ENCODE data around the gene PRDX5.

PRDX5 gene

DNA sequence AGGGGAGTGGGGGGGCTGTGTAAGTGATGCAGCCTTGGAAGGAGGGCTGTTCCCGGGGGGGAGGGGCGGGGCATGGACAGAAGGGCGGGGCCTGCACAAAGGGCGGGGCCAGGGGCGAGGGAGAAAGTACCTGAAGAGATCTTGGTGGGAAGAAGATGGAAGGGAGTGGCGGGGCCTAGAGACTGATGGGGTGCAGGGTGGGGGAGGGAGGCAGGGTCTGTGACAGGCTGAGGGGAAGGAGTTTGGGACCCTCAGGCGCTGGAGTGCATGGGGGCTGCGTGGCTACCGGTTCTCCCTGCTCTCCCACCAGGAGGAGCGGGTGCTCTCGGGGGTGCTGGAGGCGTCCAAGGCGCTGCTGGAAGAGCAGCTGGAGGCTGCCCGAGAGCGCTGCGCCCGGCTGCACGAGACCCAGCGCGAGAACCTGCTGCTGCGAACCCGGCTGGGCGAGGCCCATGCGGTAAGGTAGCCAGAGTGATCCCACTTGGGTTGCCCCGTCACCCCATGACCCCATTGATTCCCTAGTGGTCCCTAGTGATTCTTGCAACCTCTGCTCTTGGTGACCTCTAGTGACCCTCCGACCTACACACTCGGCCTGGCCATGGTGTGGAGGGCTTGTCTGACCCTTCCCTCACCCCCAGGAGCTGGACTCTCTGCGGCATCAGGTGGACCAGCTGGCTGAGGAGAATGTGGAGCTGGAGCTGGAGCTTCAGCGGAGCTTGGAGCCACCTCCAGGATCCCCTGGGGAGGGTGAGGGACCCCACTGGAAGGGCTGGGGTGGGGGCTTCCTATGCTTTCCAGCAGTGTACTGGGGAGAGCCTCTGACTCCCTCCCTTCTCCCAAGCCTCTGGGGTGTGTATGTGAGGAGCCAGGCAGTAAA, 25.2 kb downstream of the PRDX5 start:
- DNase-seq (ENCODE audit: low read depth) = no peak
- peak overlapping the region; percentile 12 for H3K4me3 ChIP-seq (ENCODE audit: control insufficient read depth, low read depth, low read length)
- TF ChIP-seq, protein P1, sequence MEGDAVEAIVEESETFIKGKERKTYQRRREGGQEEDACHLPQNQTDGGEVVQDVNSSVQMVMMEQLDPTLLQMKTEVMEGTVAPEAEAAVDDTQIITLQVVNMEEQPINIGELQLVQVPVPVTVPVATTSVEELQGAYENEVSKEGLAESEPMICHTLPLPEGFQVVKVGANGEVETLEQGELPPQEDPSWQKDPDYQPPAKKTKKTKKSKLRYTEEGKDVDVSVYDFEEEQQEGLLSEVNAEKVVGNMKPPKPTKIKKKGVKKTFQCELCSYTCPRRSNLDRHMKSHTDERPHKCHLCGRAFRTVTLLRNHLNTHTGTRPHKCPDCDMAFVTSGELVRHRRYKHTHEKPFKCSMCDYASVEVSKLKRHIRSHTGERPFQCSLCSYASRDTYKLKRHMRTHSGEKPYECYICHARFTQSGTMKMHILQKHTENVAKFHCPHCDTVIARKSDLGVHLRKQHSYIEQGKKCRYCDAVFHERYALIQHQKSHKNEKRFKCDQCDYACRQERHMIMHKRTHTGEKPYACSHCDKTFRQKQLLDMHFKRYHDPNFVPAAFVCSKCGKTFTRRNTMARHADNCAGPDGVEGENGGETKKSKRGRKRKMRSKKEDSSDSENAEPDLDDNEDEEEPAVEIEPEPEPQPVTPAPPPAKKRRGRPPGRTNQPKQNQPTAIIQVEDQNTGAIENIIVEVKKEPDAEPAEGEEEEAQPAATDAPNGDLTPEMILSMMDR (conservative IDR thresholded peaks at IDR 0.05; ENCODE audit: control insufficient read depth, insufficient read depth, low read depth, low read length) = no peak

DNA sequence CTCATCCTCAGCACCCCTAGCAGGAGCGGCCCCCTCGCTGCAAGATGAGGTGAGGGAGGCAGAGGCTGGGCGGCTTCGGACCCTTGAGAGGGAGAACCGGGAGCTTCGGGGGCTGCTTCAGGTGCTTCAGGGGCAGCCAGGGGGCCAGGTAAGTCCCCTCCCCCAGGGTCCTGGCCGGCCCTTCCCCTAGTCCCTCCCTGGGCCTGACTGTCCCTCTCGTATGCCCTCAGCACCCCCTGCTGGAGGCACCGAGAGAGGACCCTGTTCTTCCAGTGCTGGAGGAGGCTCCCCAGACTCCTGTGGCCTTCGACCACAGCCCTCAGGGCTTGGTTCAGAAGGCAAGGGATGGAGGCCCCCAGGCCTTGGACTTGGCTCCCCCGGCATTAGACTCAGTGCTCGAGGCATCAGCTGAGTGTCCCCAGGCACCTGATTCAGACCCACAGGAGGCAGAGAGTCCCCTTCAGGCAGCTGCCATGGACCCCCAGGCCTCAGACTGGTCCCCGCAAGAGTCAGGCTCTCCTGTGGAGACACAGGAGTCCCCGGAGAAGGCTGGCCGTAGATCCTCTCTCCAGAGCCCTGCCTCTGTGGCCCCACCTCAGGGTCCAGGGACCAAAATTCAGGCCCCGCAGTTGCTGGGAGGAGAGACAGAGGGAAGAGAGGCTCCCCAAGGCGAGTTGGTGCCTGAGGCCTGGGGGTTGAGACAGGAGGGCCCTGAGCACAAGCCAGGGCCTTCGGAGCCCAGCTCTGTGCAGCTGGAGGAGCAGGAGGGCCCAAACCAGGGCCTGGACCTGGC, 26.0 kb downstream of the PRDX5 start:
- no peak overlapping the region for H3K4me3 ChIP-seq (ENCODE audit: control insufficient read depth, low read depth, low read length)
- no peak for DNase-seq (ENCODE audit: low read depth)
- TF ChIP-seq, protein P1 (conservative IDR thresholded peaks at IDR 0.05; ENCODE audit: control insufficient read depth, insufficient read depth, low read depth, low read length) = peak; percentile 31

DNA sequence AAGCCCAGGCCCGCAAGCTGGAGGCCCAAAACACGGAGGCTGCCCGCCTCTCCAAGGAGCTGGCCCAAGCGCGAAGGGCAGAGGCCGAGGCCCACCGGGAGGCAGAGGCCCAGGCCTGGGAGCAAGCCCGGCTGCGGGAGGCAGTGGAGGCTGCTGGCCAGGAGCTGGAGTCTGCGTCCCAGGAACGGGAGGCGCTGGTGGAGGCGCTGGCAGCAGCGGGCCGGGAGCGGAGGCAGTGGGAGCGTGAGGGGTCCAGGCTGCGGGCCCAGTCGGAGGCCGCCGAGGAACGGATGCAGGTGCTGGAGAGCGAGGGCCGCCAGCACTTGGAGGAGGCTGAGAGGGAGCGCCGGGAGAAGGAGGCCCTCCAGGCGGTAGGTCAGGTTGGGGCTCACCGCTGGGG, 26.9 kb downstream of the PRDX5 start:
- TF ChIP-seq, protein P1 (conservative IDR thresholded peaks at IDR 0.05; ENCODE audit: control insufficient read depth, insufficient read depth, low read depth, low read length) = no peak
- H3K4me3 ChIP-seq (ENCODE audit: control insufficient read depth, low read depth, low read length) = no peak overlapping the region
- no peak for DNase-seq (ENCODE audit: low read depth)

DNA sequence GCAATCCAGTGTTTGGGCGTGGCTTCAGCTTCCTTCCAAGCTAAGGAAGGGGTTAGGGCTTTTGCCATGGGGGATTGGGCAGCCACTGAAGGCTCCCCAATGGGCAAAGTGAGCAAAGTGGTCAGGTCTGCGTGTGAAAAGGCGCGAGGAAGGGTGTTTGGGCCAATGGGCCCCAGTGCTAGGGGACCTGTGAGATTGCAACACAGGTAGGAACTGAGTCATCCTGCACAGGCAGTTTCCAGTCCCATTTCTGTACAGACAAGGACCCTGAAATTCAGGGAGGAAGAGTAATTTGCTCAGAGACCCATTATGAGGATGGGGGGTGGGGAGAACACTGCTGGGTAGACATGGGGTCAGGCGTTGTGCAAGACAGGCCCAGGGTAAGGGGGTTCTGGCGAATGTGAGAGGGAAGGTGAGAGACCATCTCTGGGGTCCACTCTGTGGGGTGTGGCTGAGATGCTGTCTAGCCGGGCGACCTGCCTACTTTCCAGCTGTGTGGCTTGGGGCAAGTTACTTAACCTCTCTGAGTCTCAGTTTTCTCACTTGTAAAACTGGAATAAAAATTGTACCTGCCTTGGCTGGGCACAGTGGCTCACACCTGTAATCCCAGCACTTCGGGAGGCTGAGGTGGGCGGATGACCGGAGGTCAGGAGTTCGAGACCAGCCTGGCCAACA, 29.4 kb downstream of the PRDX5 start:
- TF ChIP-seq, protein P1 (conservative IDR thresholded peaks at IDR 0.05; ENCODE audit: control insufficient read depth, insufficient read depth, low read depth, low read length) = no peak
- no peak overlapping the region for H3K4me3 ChIP-seq (ENCODE audit: control insufficient read depth, low read depth, low read length)
- DNase-seq (ENCODE audit: low read depth) = no peak

- TF ChIP-seq, protein P1 (conservative IDR thresholded peaks at IDR 0.05; ENCODE audit: control insufficient read depth, insufficient read depth, low read depth, low read length) = no peak
- H3K4me3 ChIP-seq (ENCODE audit: control insufficient read depth, low read depth, low read length) = no peak overlapping the region
- no peak for DNase-seq (ENCODE audit: low read depth)
Observed at GRCh38 chr11:64348383-64349024, 30.6 kb downstream of the PRDX5 start.

DNA sequence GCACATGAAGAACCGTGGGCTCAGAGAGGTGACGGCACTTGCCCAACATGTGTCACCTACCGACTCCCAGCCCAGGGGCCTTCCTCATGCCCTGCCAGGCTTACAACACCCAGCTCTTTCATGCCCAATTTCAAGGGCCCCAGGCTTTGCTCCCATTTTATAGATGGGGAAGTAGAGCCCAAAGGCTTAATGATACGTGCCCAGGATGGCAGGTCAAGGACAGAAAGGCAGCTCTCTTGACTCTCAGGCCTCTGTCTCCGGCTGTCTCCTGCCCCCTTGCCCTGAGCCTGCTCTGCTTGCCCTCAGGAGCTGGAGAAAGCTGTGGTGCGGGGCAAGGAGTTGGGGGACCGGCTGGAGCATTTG, 31.1 kb downstream of the PRDX5 start:
- no peak for DNase-seq (ENCODE audit: low read depth)
- H3K4me3 ChIP-seq (ENCODE audit: control insufficient read depth, low read depth, low read length) = no peak overlapping the region
- TF ChIP-seq, protein P1 (conservative IDR thresholded peaks at IDR 0.05; ENCODE audit: control insufficient read depth, insufficient read depth, low read depth, low read length) = no peak
